Measurements from ENCODE around the gene SPATA31E1.

The SPATA31E1 gene

GRCh38 chr9:87857948-87858335 lies 24.7 kb upstream of the SPATA31E1 start:
- Histone ChIP-seq H3K27ac (no peak overlapping the region), H3K4me3 (ENCODE audit: low read depth in 1 of 2, low read length in 1 of 2) (no peak overlapping the region), H3K4me1 (ENCODE audit: control insufficient read depth in 1 of 2, insufficient read depth in 1 of 2, low read depth in 1 of 2, low read length in 1 of 2) (no peaks in the 10 kb centered on the region), H3K36me3 (no peaks in the 10 kb centered on the region), H3K9me3 (no peaks in the 10 kb centered on the region), H3K27me3 (no peaks in the 10 kb centered on the region)
- TF ChIP-seq CTCF (IDR thresholded peaks at IDR 0.05), result no peak

GRCh38 chr9:87859137-87859536 lies 23.5 kb upstream of the SPATA31E1 start:
- Histone ChIP-seq H3K4me1 (ENCODE audit: control insufficient read depth in 1 of 2, insufficient read depth in 1 of 2, low read depth in 1 of 2, low read length in 1 of 2) (no peaks in the 10 kb centered on the region), H3K27ac (no peak overlapping the region), H3K27me3 (no peaks in the 10 kb centered on the region), H3K36me3 (no peaks in the 10 kb centered on the region), H3K9me3 (no peaks in the 10 kb centered on the region), H3K4me3 (ENCODE audit: low read depth in 1 of 2, low read length in 1 of 2) (no peak overlapping the region)
- no peak for TF ChIP-seq CTCF (IDR thresholded peaks at IDR 0.05)

GRCh38 chr9:87859786-87860185 lies 22.9 kb upstream of the SPATA31E1 start:
- H3K27me3 ChIP-seq, result no peaks in the 10 kb centered on the region

GRCh38 chr9:87861332-87861731 lies 21.3 kb upstream of the SPATA31E1 start:
- no peaks in the 10 kb centered on the region for H3K27me3 ChIP-seq
- no peak overlapping the region for H3K27ac ChIP-seq
- no peaks in the 10 kb centered on the region for H3K4me1 ChIP-seq (ENCODE audit: control insufficient read depth in 1 of 2, insufficient read depth in 1 of 2, low read depth in 1 of 2, low read length in 1 of 2)
- no peak for TF ChIP-seq CTCF (IDR thresholded peaks at IDR 0.05)
- no peaks in the 10 kb centered on the region for H3K36me3 ChIP-seq
- H3K9me3 ChIP-seq, result no peaks in the 10 kb centered on the region
- no peak overlapping the region for H3K4me3 ChIP-seq (ENCODE audit: low read depth in 1 of 2, low read length in 1 of 2)

More at GRCh38 chr9:87859786-87860185, 22.9 kb upstream of the SPATA31E1 start:
- H3K9me3 ChIP-seq, result no peaks in the 10 kb centered on the region
- H3K4me3 ChIP-seq (ENCODE audit: low read depth in 1 of 2, low read length in 1 of 2), result no peak overlapping the region
- no peaks in the 10 kb centered on the region for H3K4me1 ChIP-seq (ENCODE audit: control insufficient read depth in 1 of 2, insufficient read depth in 1 of 2, low read depth in 1 of 2, low read length in 1 of 2)
- H3K27ac ChIP-seq, result no peak overlapping the region
- H3K36me3 ChIP-seq, result no peaks in the 10 kb centered on the region
- no peak for TF ChIP-seq CTCF (IDR thresholded peaks at IDR 0.05)

- no peak overlapping the region for H3K27ac ChIP-seq
Observed at GRCh38 chr9:87862536-87863268, 20.0 kb upstream of the SPATA31E1 start.

More at GRCh38 chr9:87862536-87863268, 20.0 kb upstream of the SPATA31E1 start:
- Histone ChIP-seq H3K9me3 (no peaks in the 10 kb centered on the region), H3K36me3 (no peaks in the 10 kb centered on the region), H3K27me3 (no peaks in the 10 kb centered on the region), H3K4me3 (ENCODE audit: low read depth in 1 of 2, low read length in 1 of 2) (no peak overlapping the region), H3K4me1 (ENCODE audit: control insufficient read depth in 1 of 2, insufficient read depth in 1 of 2, low read depth in 1 of 2, low read length in 1 of 2) (no peaks in the 10 kb centered on the region)
- TF ChIP-seq CTCF (IDR thresholded peaks at IDR 0.05), result no peak

Data from neutrophil (primary cell).